Smooth muscle cell (in vitro differentiated cells): ENCODE results near the gene HNRNPUL1. TPM values are rescaled to one million over a fixed set of nuclear protein-coding genes. Genes with fewer than 3 reads are reported as not detected.

Experiments used
- DNase-seq: peaks from one replicate; lab custom pipeline; 2025; ENCODE audit not compliant: unreplicated experiment; lab: John Stamatoyannopoulos, UW
- H2AFZ ChIP-seq: fragments of 200-600 bp; sonication (generic); 2 replicates; pipeline ENCODE4 v1.6.0; 2016; ENCODE audit warnings: antibody characterized with exemption, low read depth, mild to moderate bottlenecking
- H3F3A ChIP-seq: fragments of 200-600 bp; sonication (generic); 2 replicates; pipeline ENCODE4 v1.6.0; 2017; ENCODE audit warnings: antibody characterized with exemption, low read depth
- H3K27ac ChIP-seq: fragments of 200-600 bp; sonication (generic); 2 replicates; pipeline ENCODE4 v1.5.1; 2016; ENCODE audit warnings: low read depth, mild to moderate bottlenecking
- H3K27me3 ChIP-seq: fragments of 200-600 bp; sonication (generic); 2 replicates; pipeline ENCODE4 v1.6.1; 2016; ENCODE audit warnings: low read depth, mild to moderate bottlenecking
- H3K36me3 ChIP-seq: fragments of 200-600 bp; sonication (generic); 2 replicates; pipeline ENCODE4 v1.5.1; 2016; ENCODE audit warnings: low read depth
- H3K4me1 ChIP-seq: fragments of 200-600 bp; sonication (generic); 2 replicates; pipeline ENCODE4 v1.5.1; 2016; ENCODE audit warnings: low read depth
- H3K4me2 ChIP-seq: fragments of 200-600 bp; sonication (generic); 2 replicates; pipeline ENCODE4 v1.6.0; 2016; ENCODE audit warnings: mild to moderate bottlenecking
- H3K4me3 ChIP-seq: fragments of 200-600 bp; sonication (generic); 2 replicates; pipeline ENCODE4 v1.5.1; 2016; ENCODE audit warnings: mild to moderate bottlenecking
- H3K79me2 ChIP-seq: fragments of 200-600 bp; sonication (generic); 2 replicates; pipeline ENCODE4 v1.6.0; 2016; ENCODE audit warnings: low read depth, mild to moderate bottlenecking
- H3K9ac ChIP-seq: fragments of 200-600 bp; sonication (generic); 2 replicates; pipeline ENCODE4 v1.6.0; 2016; ENCODE audit warnings: low read depth
- H3K9me3 ChIP-seq: fragments of 200-600 bp; sonication (generic); replicated peaks from 2 replicates; pipeline ENCODE4 v1.5.1; 2016; ENCODE audit warnings: low read depth
- H4K20me1 ChIP-seq: fragments of 200-600 bp; sonication (generic); 2 replicates; pipeline ENCODE4 v1.6.0; 2016; ENCODE audit warnings: low read depth
- CTCF ChIP-seq: fragments of 200-600 bp; sonication (generic); IDR thresholded peaks from 2 replicates; pipeline ENCODE4 v1.5.1; 2017; ENCODE audit warnings: borderline replicate concordance, mild to moderate bottlenecking, antibody characterized with exemption; ENCODE audit not compliant: insufficient read depth, poor library complexity, severe bottlenecking
- WGBS: methylation state at CpG from one replicate; pipeline ENCODE4 v1.1.7; 2016; ENCODE audit warnings: low lambda C conversion rate; 5-methylcytosine and 5-hydroxymethylcytosine counted together
- polyA plus RNA-seq: library from polyadenylated mRNA; unstranded; fragments of >200 nt; fragmentation: Nextera tagmentation; extraction: Ambion mirVana; gene quantifications from 2 replicates; pipeline ENCODE4 v1.2.1, GENCODE V29; 2016
- total RNA-seq: library from RNA; depleted of rRNA; stranded (reverse); fragments of >200 nt; gene quantifications from 2 replicates; pipeline ENCODE4 v1.2.3, GENCODE V29; 2014

The HNRNPUL1 gene
- total and polyA plus RNA-seq, 2 experiments from 2014 or later, result 101 to 125 TPM

- H4K20me1 ChIP-seq, result peaks cover 43% of the 10 kb centered on the region
- H2AFZ ChIP-seq, result no peak overlapping the region
- WGBS, result 6% methylated on average over 17 of the region's 17 CpGs
- H3K4me1 ChIP-seq, result peaks cover 15% of the 10 kb centered on the region
- peaks cover 13% of the 10 kb centered on the region for H3K36me3 ChIP-seq
- peak overlapping the region; percentile 66 for H3K4me3 ChIP-seq
- H3K4me2 ChIP-seq, result peak overlapping the region; percentile 96
- peak overlapping the region; percentile 96 for H3K9ac ChIP-seq
- peaks cover 59% of the 10 kb centered on the region for H3K79me2 ChIP-seq
- no peak for DNase-seq
- no peaks in the 10 kb centered on the region for H3K27me3 ChIP-seq
- TF ChIP-seq CTCF, result no peak
- no peaks in the 10 kb centered on the region for H3K9me3 ChIP-seq
- H3K27ac ChIP-seq, result peak overlapping the region; percentile 97
- no peaks in the 10 kb centered on the region for H3F3A ChIP-seq
Observed at GRCh38 chr19:41265395-41266153, 1.4 kb downstream of the HNRNPUL1 start.

GRCh38 chr19:41269055-41269454 is 4.9 kb downstream of the HNRNPUL1 start:
- H3K4me2 ChIP-seq, result no peak overlapping the region
- no peaks in the 10 kb centered on the region for H3K9me3 ChIP-seq
- H4K20me1 ChIP-seq, result peaks cover 62% of the 10 kb centered on the region
- H3K4me3 ChIP-seq, result no peak overlapping the region
- peaks cover 15% of the 10 kb centered on the region for H3K4me1 ChIP-seq
- no peaks in the 10 kb centered on the region for H3F3A ChIP-seq
- H3K36me3 ChIP-seq, result peaks cover 31% of the 10 kb centered on the region
- H3K9ac ChIP-seq, result no peak overlapping the region
- DNase-seq, result no peak
- no peak overlapping the region for H3K27ac ChIP-seq
- H3K79me2 ChIP-seq, result peaks cover 74% of the 10 kb centered on the region
- no peak for TF ChIP-seq CTCF
- no peaks in the 10 kb centered on the region for H3K27me3 ChIP-seq
- no peak overlapping the region for H2AFZ ChIP-seq
- WGBS, result 100% methylated on average over 2 of the region's 2 CpGs

GRCh38 chr19:41269571-41269970 is 5.4 kb downstream of the HNRNPUL1 start:
- H2AFZ ChIP-seq, result no peak overlapping the region
- H4K20me1 ChIP-seq, result peaks cover 64% of the 10 kb centered on the region
- no peak overlapping the region for H3K27ac ChIP-seq
- no peak overlapping the region for H3K4me3 ChIP-seq
- no peak for DNase-seq
- WGBS, result 96% methylated on average over 5 of the region's 5 CpGs
- no peak overlapping the region for H3K9ac ChIP-seq
- H3K9me3 ChIP-seq, result no peaks in the 10 kb centered on the region
- H3K27me3 ChIP-seq, result no peaks in the 10 kb centered on the region
- no peak overlapping the region for H3K4me2 ChIP-seq
- peaks cover 35% of the 10 kb centered on the region for H3K36me3 ChIP-seq
- peaks cover 71% of the 10 kb centered on the region for H3K79me2 ChIP-seq
- no peak for TF ChIP-seq CTCF
- peaks cover 15% of the 10 kb centered on the region for H3K4me1 ChIP-seq
- H3F3A ChIP-seq, result no peaks in the 10 kb centered on the region

GRCh38 chr19:41273076-41273475 is 8.9 kb downstream of the HNRNPUL1 start:
- no peak overlapping the region for H3K9ac ChIP-seq
- TF ChIP-seq CTCF, result no peak
- no peak overlapping the region for H3K27ac ChIP-seq
- peaks cover 47% of the 10 kb centered on the region for H4K20me1 ChIP-seq
- no peaks in the 10 kb centered on the region for H3K27me3 ChIP-seq
- no peak overlapping the region for H3K4me2 ChIP-seq
- DNase-seq, result no peak
- no peak overlapping the region for H3K4me3 ChIP-seq
- no peaks in the 10 kb centered on the region for H3K9me3 ChIP-seq
- no peaks in the 10 kb centered on the region for H3F3A ChIP-seq
- H3K4me1 ChIP-seq, result no peaks in the 10 kb centered on the region
- no peak overlapping the region for H2AFZ ChIP-seq
- peaks cover 36% of the 10 kb centered on the region for H3K79me2 ChIP-seq
- H3K36me3 ChIP-seq, result peaks cover 59% of the 10 kb centered on the region
- 96% methylated on average over 6 of the region's 6 CpGs for WGBS
